ENCODE measurements around the gene RUSC1. TPM values are rescaled to one million over a fixed set of nuclear protein-coding genes. Genes with fewer than 3 reads are reported as not detected.

Gene RUSC1
- total RNA-seq, 1 donor from 2014 or later = 17.1 TPM

Other genes with a start within 250 kb of the RUSC1 start
- 0.72 TPM for gene EFNA3, start 242.1 kb upstream of the RUSC1 start, total RNA-seq (ENCODE audit: insufficient read depth, low replicate concordance)
- 3.1 TPM for gene EFNA1, start 193.0 kb upstream of the RUSC1 start, total RNA-seq (ENCODE audit: insufficient read depth, low replicate concordance)
- 22.9 TPM for gene SLC50A1, start 185.0 kb upstream of the RUSC1 start, total RNA-seq (ENCODE audit: insufficient read depth, low replicate concordance)
- gene DPM3, start 180.4 kb upstream of the RUSC1 start, total RNA-seq (ENCODE audit: insufficient read depth, low replicate concordance) = not detected
- gene KRTCAP2, start 147.6 kb upstream of the RUSC1 start, total RNA-seq (ENCODE audit: insufficient read depth, low replicate concordance) = 45.5 TPM
- 1.9 TPM for gene TRIM46, start 147.0 kb upstream of the RUSC1 start, total RNA-seq (ENCODE audit: insufficient read depth, low replicate concordance)
- 58.3 TPM for gene THBS3, start 113.0 kb upstream of the RUSC1 start, total RNA-seq (ENCODE audit: insufficient read depth, low replicate concordance)
- 17.3 TPM for gene MTX1, start 112.2 kb upstream of the RUSC1 start, total RNA-seq (ENCODE audit: insufficient read depth, low replicate concordance)
- gene ENTREP3, start 65.4 kb upstream of the RUSC1 start, total RNA-seq (ENCODE audit: insufficient read depth, low replicate concordance) = 1.2 TPM
- 12.3 TPM for gene SCAMP3, start 58.5 kb upstream of the RUSC1 start, total RNA-seq (ENCODE audit: insufficient read depth, low replicate concordance)
- gene CLK2, start 47.4 kb upstream of the RUSC1 start, total RNA-seq (ENCODE audit: insufficient read depth, low replicate concordance) = 31.8 TPM
- 5.1 TPM for gene HCN3, start 43.4 kb upstream of the RUSC1 start, total RNA-seq (ENCODE audit: insufficient read depth, low replicate concordance)
- gene PKLR, start 19.5 kb upstream of the RUSC1 start, total RNA-seq (ENCODE audit: insufficient read depth, low replicate concordance) = not detected
- gene FDPS, start 12.0 kb upstream of the RUSC1 start, total RNA-seq (ENCODE audit: insufficient read depth, low replicate concordance) = 46.9 TPM
- gene ASH1L, start 241.9 kb downstream of the RUSC1 start, total RNA-seq (ENCODE audit: insufficient read depth, low replicate concordance) = 49.6 TPM

Measured in umbilical cord (tissue), 1 donor.